H7 (cell line): ENCODE results near the gene PDYN. TPM values are rescaled to one million over a fixed set of nuclear protein-coding genes. Genes with fewer than 3 reads are reported as not detected.

ENCODE experiments used
- DNase-seq: peaks from one replicate; pipeline ENCODE4 v3.0.0; 2012
- H3K27me3 ChIP-seq: 2 replicates; pipeline ENCODE4 v1.6.0; 2011; ENCODE audit warnings: mild to moderate bottlenecking, low read length; ENCODE audit not compliant: control insufficient read depth, insufficient read depth
- H3K36me3 ChIP-seq: replicated peaks from 2 replicates; pipeline ENCODE4 v1.5.1; 2011; ENCODE audit warnings: low read length; ENCODE audit not compliant: control insufficient read depth, insufficient read depth
- H3K4me3 ChIP-seq: 2 replicates; pipeline ENCODE4 v1.5.1; 2011; ENCODE audit warnings: low read depth, mild to moderate bottlenecking, control low read depth, low read length, moderate library complexity; ENCODE audit not compliant: insufficient read depth
- total RNA-seq: library from RNA; depleted of rRNA; stranded (reverse); fragments of >200 nt; shearing (Covaris generic); gene quantifications from 2 replicates; pipeline ENCODE4 v1.2.3, GENCODE V29; 2014

PDYN gene
- total RNA-seq, 1 experiment from 2014 or later = 0.52 TPM

DNA sequence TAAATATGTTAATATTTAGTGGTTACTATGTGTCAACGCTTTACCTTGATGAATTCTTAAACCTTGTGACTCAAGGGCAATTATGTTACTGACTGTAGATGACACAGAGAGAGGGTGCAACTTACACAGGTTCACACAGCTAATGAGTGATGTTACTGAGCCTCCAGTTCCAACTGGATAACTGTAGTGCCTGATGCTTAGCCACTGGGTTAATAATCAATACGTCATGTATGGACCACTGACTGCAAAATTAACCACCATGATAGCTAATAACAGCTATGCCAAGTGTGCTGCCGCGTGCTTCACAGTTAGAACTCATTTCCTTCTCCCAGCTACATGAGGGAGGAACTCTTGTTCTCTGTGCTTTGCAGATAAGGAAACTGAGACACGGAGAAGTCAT, 53.3 kb downstream of the PDYN start:
- peaks cover 4% of the 10 kb centered on the region for H3K27me3 ChIP-seq
- no peak for DNase-seq
- H3K4me3 ChIP-seq = no peak overlapping the region
- H3K36me3 ChIP-seq = no peaks in the 10 kb centered on the region; the same call in 1 of the 2 replicates

DNA sequence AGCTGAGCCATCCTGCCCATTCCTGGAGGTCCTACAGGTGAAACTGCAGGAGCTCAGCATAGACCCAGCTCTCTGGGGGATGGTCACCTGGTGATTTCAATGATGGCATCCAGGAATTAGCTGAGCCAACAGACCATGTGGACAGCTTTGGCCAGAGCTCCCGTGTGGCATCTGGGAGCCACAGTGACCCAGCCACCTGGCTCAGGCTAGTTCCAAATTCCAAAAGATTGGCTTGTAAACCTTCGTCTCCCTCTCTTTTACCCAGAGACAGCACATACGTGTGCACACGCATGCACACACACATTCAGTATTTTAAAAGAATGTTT, 54.6 kb downstream of the PDYN start:
- H3K4me3 ChIP-seq = no peak overlapping the region
- H3K27me3 ChIP-seq = no peaks in the 10 kb centered on the region
- H3K36me3 ChIP-seq = no peaks in the 10 kb centered on the region; the same call in 1 of the 2 replicates
- no peak for DNase-seq

DNA sequence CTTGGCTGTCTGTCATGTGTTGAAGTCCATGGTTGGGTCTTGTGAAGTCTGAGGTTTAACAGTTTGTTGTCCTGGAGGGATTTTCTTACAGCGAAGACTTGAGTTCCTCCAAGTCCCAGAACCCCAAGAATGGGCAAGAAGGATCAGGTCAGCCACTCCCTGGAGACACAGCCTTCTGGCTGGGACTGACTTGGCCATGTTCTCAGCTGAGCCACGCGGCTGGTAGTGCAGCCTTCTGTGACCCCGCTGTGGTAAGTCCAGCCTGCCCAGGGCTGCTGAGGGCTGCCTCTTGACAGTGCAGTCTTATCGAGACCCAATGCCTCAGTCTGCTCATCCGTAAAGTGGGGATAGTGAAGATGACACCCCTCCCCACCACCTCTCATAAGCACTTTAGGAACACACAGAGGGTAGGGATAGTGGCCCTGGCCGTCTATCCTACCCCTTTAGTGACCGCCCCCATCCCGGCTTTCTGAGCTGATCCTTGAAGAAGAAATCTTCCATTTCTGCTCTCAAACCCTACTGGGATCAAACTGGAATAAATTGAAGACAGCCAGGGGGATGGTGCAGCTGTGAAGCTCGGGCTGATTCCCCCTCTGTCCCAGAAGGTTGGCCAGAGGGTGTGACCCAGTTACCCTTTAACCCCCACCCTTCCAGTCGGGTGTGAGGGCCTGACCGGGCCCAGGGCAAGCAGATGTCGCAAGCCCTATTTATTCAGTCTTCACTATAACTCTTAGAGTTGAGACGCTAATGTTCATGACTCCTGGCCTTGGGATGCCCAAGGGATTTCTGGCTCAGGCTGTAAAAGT, 55.2 kb downstream of the PDYN start:
- no peak for DNase-seq
- H3K27me3 ChIP-seq = no peaks in the 10 kb centered on the region
- no peaks in the 10 kb centered on the region; the same call in 1 of the 2 replicates for H3K36me3 ChIP-seq
- H3K4me3 ChIP-seq = no peak overlapping the region

DNA sequence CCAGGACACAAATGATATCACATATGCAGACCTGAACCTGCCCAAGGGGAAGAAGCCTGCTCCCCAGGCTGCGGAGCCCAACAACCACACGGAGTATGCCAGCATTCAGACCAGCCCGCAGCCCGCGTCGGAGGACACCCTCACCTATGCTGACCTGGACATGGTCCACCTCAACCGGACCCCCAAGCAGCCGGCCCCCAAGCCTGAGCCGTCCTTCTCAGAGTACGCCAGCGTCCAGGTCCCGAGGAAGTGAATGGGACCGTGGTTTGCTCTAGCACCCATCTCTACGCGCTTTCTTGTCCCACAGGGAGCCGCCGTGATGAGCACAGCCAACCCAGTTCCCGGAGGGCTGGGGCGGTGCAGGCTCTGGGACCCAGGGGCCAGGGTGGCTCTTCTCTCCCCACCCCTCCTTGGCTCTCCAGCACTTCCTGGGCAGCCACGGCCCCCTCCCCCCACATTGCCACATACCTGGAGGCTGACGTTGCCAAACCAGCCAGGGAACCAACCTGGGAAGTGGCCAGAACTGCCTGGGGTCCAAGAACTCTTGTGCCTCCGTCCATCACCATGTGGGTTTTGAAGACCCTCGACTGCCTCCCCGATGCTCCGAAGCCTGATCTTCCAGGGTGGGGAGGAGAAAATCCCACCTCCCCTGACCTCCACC, 56.4 kb downstream of the PDYN start:
- Histone ChIP-seq H3K36me3 (no peaks in the 10 kb centered on the region; the same call in 1 of the 2 replicates), H3K4me3 (no peak overlapping the region), H3K27me3 (no peaks in the 10 kb centered on the region)
- no peak for DNase-seq

DNA sequence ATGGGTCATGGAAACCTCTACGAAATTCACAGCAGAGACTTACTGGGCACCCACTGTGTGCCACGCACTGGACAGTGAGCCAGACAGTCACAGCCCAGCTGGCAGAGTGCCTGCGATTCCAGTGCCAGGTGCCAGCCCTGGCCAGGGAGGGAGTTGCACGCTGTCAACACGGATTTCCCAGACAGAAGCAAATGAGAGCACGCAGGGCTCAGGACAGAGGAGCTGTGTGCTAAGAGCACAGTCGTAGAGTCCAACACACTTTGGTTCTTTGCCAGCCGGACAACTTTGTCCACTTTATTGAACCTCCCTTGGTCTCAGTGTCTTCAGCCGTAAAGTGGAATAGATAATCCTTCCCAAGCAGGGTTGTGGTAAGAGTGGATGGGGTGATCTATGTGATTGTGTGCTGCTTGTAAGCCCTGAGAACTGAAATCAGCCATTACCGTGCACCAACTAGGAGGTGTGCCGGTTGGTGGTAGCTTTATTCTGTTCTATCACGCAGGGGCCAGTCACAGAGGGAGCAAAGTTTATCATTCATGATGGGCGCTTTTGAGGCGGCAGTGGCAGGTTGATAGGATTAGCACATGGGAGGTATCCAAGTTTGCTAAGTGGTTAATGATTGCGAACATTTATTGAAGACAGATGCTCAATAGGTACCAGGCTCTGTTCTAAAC, 58.0 kb downstream of the PDYN start:
- H3K27me3 ChIP-seq = no peaks in the 10 kb centered on the region
- H3K4me3 ChIP-seq = no peak overlapping the region
- no peak for DNase-seq
- H3K36me3 ChIP-seq = no peaks in the 10 kb centered on the region; the same call in 1 of the 2 replicates

DNA sequence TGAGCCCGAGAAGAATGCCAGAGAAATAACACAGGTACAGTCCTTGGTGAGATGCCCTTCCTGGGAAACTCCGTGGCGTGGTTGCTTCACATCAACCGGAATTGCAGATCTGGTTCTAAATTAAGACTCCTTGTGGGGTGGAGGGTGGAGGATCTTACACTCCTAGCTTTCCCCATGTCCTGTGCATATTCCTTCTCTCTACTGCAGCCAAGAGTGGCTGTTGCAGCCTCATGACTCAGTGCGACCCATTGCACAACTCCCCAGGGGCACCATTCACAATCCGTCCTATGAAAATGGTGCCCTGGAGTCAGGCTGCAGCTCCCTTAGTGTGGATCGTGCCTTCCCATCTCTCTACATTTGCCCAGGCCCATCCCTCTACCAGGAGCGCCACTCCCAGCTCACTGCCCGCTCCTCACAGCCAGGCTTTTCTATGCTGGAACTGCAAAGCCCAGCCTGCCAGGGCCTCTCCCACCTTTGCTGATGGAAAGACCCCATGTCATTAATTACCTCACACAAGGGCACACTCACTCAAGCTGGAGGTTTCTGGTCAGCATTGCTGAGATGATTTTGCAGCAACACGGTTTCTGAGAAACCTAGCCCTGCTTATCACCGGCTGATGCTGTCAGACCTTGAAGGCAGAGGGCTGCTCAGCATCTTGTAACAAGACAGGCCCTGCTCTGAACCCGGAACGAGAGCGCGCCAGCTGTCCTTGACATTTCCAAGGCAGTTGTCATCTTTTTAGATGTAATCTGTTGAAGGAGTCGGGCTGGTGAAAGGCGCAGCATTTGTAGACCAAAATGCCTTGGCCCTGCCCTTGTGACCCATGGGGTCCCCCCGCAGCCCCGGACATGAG, 58.9 kb downstream of the PDYN start:
- DNase-seq = no peak
- Histone ChIP-seq H3K27me3 (no peaks in the 10 kb centered on the region), H3K36me3 (no peaks in the 10 kb centered on the region; the same call in 1 of the 2 replicates), H3K4me3 (no peak overlapping the region)

DNA sequence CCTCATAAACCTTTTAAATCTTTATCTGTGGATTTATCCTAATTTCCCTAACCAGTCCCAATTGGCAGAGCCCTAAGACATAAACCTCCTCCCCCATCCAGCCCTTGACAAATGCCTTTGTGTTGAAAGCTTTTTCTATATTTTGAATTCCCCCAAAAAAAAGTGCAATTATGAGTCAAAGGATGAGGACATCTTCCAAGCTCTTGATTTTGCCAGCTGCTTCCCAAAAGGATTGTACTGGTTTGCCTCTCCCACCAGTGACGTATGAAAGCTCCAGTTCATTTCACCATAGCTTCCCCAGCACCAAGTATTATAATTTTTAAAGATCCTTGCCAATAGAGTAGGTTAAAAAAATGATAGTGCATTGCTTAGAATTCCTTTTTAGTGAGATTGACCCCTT, 59.7 kb downstream of the PDYN start:
- no peak for DNase-seq
- H3K36me3 ChIP-seq = no peaks in the 10 kb centered on the region; the same call in 1 of the 2 replicates
- no peaks in the 10 kb centered on the region for H3K27me3 ChIP-seq
- H3K4me3 ChIP-seq = no peak overlapping the region

DNA sequence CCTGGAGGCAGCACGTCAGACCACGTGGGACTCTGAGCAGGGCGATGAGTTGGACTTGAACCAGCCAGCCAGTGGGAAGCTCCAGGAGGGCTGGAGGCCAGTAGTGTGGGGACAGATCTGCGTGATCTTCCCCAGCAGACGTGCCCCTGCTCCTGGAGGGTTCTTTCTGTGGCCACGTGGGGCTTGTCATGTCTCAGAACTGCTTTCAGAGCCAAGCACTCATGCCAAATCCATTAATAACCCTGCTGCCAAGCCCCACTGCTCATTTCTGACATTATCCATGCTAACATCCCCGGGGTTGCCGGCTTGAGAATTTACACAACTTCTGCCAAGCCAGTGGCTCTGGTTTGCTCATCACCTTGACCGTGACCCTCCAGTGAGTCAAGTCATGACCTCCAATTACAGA, 60.4 kb downstream of the PDYN start:
- no peaks in the 10 kb centered on the region; the same call in 1 of the 2 replicates for H3K36me3 ChIP-seq
- no peaks in the 10 kb centered on the region for H3K27me3 ChIP-seq
- H3K4me3 ChIP-seq = no peak overlapping the region
- DNase-seq = no peak

DNA sequence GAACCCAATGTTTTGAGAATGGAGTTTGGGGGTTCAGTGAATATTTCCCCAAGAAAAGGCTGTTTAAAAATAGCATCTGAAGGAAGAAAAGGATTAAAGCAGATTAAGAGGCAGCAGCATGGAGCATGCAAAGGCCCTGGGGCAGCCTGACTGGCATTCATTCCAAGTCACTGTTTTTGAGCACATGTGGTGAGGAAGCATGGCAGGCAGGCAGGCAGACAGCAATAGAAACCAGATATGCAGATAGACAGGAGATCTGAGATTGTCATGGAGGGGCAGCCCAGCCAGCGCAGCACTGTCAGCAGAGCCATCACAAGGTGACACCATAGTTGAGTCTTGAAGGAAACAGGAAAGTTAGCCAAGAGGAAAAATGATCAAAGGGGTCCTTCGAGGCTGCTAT, 60.9 kb downstream of the PDYN start:
- Histone ChIP-seq H3K36me3 (no peaks in the 10 kb centered on the region; the same call in 1 of the 2 replicates), H3K27me3 (no peaks in the 10 kb centered on the region), H3K4me3 (no peak overlapping the region)
- no peak for DNase-seq

DNA sequence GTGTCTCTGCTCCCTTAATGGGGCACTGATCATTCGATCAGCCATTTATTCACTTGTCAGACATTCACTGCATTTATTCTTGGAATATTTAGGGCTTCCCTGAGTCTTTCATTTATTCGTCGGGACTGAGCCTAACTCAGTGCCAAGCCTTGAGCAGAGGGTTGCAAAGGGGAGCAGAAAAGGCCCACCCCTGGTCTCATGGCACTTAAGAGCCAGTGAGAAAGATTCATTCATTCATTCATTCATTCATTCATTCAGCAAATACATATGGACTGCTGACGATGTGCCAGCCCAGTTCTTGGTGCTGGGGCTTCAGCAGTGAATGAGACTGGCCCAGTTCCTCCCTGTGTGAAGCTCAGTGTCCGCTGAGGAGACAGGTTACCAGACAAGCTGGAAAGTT, 62.0 kb downstream of the PDYN start:
- H3K4me3 ChIP-seq = no peak overlapping the region
- H3K27me3 ChIP-seq = no peaks in the 10 kb centered on the region
- H3K36me3 ChIP-seq = no peaks in the 10 kb centered on the region; the same call in 1 of the 2 replicates
- DNase-seq = no peak

DNA sequence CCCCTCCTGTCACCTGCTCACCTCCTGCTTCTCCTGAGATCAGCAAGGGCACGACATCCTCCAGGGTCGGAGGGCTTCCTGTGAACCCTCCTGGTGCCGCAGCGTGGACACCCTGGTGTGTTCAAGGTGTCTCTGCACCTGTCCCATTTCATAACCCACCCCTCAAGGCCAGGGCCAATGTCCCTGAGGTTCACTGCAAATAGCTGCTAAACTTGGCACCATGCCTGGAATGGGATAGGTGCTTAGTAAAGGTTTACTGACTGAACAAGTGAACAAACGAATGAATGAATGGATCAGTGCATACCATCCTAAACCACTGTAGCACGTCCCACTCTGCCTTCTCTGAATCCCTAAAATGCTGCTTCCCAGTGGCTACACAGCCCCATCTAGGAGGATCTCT, 63.7 kb downstream of the PDYN start:
- Histone ChIP-seq H3K36me3 (no peaks in the 10 kb centered on the region), H3K27me3 (no peaks in the 10 kb centered on the region), H3K4me3 (no peak overlapping the region)
- no peak for DNase-seq

DNA sequence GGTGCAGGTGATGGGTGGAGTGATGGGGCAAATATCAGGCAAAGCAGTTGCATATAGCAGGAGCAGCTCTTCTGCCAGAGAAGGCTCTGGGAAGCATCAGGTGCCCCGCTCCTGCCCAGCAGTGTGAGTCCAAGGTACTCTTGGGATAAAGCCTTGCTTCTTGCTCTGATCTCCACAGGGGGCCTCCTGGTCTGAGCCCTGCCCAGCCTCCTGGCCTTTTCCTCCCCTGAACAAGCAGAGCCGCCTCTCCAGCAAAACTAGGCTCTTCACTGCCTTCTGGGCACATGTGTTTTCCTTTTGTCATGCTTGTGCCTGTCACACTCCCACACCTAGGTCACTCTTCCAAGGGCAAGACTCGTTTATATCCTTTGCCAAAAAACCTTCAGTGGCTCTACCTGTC, 64.4 kb downstream of the PDYN start:
- Histone ChIP-seq H3K27me3 (no peaks in the 10 kb centered on the region), H3K4me3 (no peak overlapping the region), H3K36me3 (no peaks in the 10 kb centered on the region)
- DNase-seq = peak; percentile 72

DNA sequence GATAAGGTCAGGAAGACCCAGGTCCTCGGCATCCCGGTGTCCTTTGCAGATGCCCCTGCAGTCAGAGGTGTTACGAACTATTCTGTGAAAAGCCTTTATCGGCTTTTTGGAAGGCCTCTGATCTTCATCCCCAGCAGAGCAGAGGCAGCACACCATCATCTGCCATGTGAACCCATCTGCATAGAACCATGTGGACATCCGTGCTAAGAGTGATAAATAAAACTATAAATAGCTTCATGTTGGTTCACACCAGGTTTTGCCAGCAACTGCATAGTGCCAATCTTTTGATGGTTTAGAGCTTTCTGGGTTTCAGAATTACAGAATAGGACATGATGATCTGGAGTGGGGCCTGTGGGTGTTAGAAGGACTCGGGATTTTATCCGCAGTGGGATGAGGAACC, 65.1 kb downstream of the PDYN start:
- H3K36me3 ChIP-seq = no peaks in the 10 kb centered on the region
- no peak overlapping the region for H3K4me3 ChIP-seq
- DNase-seq = no peak
- no peaks in the 10 kb centered on the region for H3K27me3 ChIP-seq
